Stomach smooth muscle (tissue), 2 donors: ENCODE data around the gene PGA5.

ENCODE experiments used
- H3K27ac ChIP-seq: one replicate; pipeline ENCODE4 v1.7.0; 2013; ENCODE audit warnings: mild to moderate bottlenecking, low read length, inconsistent platforms
- H3K27me3 ChIP-seq, 2 donors: one replicate each; pipeline ENCODE4 v1.7.0; 2013; ENCODE audit warnings: low read length in 2 of 2; ENCODE audit not compliant: insufficient read depth in 2 of 2, control insufficient read depth in 1 of 2
- H3K36me3 ChIP-seq, 2 donors: one replicate each; pipeline ENCODE4 v1.7.0; 2013; ENCODE audit warnings: low read length in 2 of 2; ENCODE audit not compliant: control insufficient read depth in 2 of 2, insufficient read depth in 2 of 2
- H3K4me1 ChIP-seq: one replicate; pipeline ENCODE4 v1.7.0; 2013; ENCODE audit warnings: low read length; ENCODE audit not compliant: control insufficient read depth, insufficient read depth
- H3K4me3 ChIP-seq, 2 donors: one replicate each; pipeline ENCODE4 v1.7.0; 2013; ENCODE audit warnings: low read length in 2 of 2
- H3K9ac ChIP-seq, 2 donors: one replicate each; pipeline ENCODE4 v1.7.0; 2013; ENCODE audit warnings: low read length in 2 of 2, mild to moderate bottlenecking in 1 of 2
- H3K9me3 ChIP-seq, 2 donors: one replicate each; pipeline ENCODE4 v1.7.0; 2013; ENCODE audit warnings: low read length in 2 of 2; ENCODE audit not compliant: control insufficient read depth in 2 of 2
- donor health status: healthy.
- donor health status: Pancreatic carcinoma.

The PGA5 gene

GRCh38 chr11:61295596-61295926, 54.6 kb downstream of the PGA5 start:
- Histone ChIP-seq H3K27me3 (peaks cover 22 to 31% of the 10 kb centered on the region in 2 donors), H3K9me3 (no peaks in the 10 kb centered on the region), H3K9ac (no peak overlapping the region), H3K4me1 (peaks cover 19% of the 10 kb centered on the region), H3K36me3 (peaks cover 17 to 19% of the 10 kb centered on the region in 2 donors), H3K4me3 (peak overlapping the region in 1 of 2 donors; percentile 76), H3K27ac (no peak overlapping the region)

- Histone ChIP-seq H3K9me3 (no peaks in the 10 kb centered on the region), H3K4me1 (peaks cover 19% of the 10 kb centered on the region), H3K9ac (no peak overlapping the region), H3K27ac (no peak overlapping the region), H3K27me3 (peaks cover 16 to 24% of the 10 kb centered on the region in 2 donors), H3K4me3 (no peak overlapping the region), H3K36me3 (peaks cover 31 to 36% of the 10 kb centered on the region in 2 donors)
These were observed 56.4 kb downstream of the PGA5 start for GRCh38 chr11:61297341-61297740.

- H3K9ac ChIP-seq = no peak overlapping the region
- no peaks in the 10 kb centered on the region for H3K9me3 ChIP-seq
- H3K27me3 ChIP-seq = peaks cover 14 to 24% of the 10 kb centered on the region in 2 donors
- H3K27ac ChIP-seq = no peak overlapping the region
- peaks cover 35 to 40% of the 10 kb centered on the region in 2 donors for H3K36me3 ChIP-seq
- no peak overlapping the region for H3K4me3 ChIP-seq
- H3K4me1 ChIP-seq = peaks cover 19% of the 10 kb centered on the region
These were observed 56.8 kb downstream of the PGA5 start for GRCh38 chr11:61297746-61298145.

- Histone ChIP-seq H3K9me3 (no peaks in the 10 kb centered on the region), H3K27ac (no peak overlapping the region), H3K4me1 (peaks cover 15% of the 10 kb centered on the region), H3K9ac (no peak overlapping the region), H3K4me3 (no peak overlapping the region), H3K36me3 (peaks cover 42 to 49% of the 10 kb centered on the region in 2 donors), H3K27me3 (peaks cover 11 to 20% of the 10 kb centered on the region in 2 donors)
These were observed 57.8 kb downstream of the PGA5 start for GRCh38 chr11:61298663-61299244.
